Keratinocyte (primary cell): ENCODE data around the gene NUAK2. TPM values are rescaled to one million over a fixed set of nuclear protein-coding genes. Genes with fewer than 3 reads are reported as not detected.
A peak's percentile ranks its signal among the peaks of the same experiment; 100 is the strongest.

Source experiments
- DNase-seq: peaks from one replicate; pipeline ENCODE4 v3.0.0-alpha.2; 2011; ENCODE audit warnings: low read depth, missing footprints, low spot score
- FAIRE-seq: peaks from 2 replicates; lab custom pipeline; 2011; peaks lifted over from hg19 to GRCh38; lab: Jason Lieb, UNC
- H2AFZ ChIP-seq: 2 replicates; pipeline ENCODE4 v1.6.0; 2012; ENCODE audit warnings: low read length, control low read depth, inconsistent platforms; ENCODE audit not compliant: control insufficient read depth
- H3K27ac ChIP-seq: 2 replicates; pipeline ENCODE4 v1.5.1; 2011; ENCODE audit warnings: low read length; ENCODE audit not compliant: control insufficient read depth, insufficient read depth
- H3K27me3 ChIP-seq: 3 replicates; pipeline ENCODE4 v1.6.0; 2011; ENCODE audit warnings: low read length; ENCODE audit not compliant: control insufficient read depth, insufficient read depth; ENCODE audit errors: extremely low read depth
- H3K36me3 ChIP-seq, 2 experiments: 2 replicates in 1 of 2; 3 replicates in 1 of 2; pipeline ENCODE4 v1.5.1; 2011; ENCODE audit warnings: low read length in 2 of 2, mild to moderate bottlenecking in 1 of 2; ENCODE audit not compliant: control insufficient read depth in 2 of 2, insufficient read depth in 2 of 2; ENCODE audit errors: extremely low read depth in 1 of 2
- H3K4me1 ChIP-seq: 3 replicates; pipeline ENCODE4 v1.5.1; 2011; ENCODE audit warnings: low read length; ENCODE audit not compliant: control insufficient read depth, insufficient read depth; ENCODE audit errors: extremely low read depth
- H3K4me2 ChIP-seq: 3 replicates; pipeline ENCODE4 v1.6.0; 2011; ENCODE audit warnings: low read depth, low read length; ENCODE audit not compliant: control insufficient read depth, insufficient read depth; ENCODE audit errors: extremely low read depth
- H3K4me3 ChIP-seq, 3 experiments: fragments of 200-600 bp in 1 of 3; sonication (generic) in 1 of 3; 2 replicates in 2 of 3; 3 replicates in 1 of 3; pipeline ENCODE4 v1.5.1; 2011 to 2016; ENCODE audit warnings: low read length in 3 of 3, mild to moderate bottlenecking in 3 of 3, control low read depth in 2 of 3, inconsistent platforms in 1 of 3, low read depth in 1 of 3, mixed read lengths in 1 of 3, mixed run types in 1 of 3, moderate library complexity in 1 of 3; ENCODE audit not compliant: control insufficient read depth in 2 of 3, insufficient read depth in 2 of 3; ENCODE audit errors: extremely low read depth in 1 of 3
- H3K79me2 ChIP-seq: 2 replicates; pipeline ENCODE4 v1.6.0; 2012; ENCODE audit warnings: low read length; ENCODE audit not compliant: control insufficient read depth, insufficient read depth
- H3K9ac ChIP-seq: 3 replicates; pipeline ENCODE4 v1.6.0; 2011; ENCODE audit warnings: low read length; ENCODE audit not compliant: control insufficient read depth, insufficient read depth; ENCODE audit errors: extremely low read depth
- H3K9me1 ChIP-seq: 3 replicates; pipeline ENCODE4 v1.6.0; 2011; ENCODE audit warnings: low read length; ENCODE audit not compliant: control insufficient read depth, insufficient read depth; ENCODE audit errors: extremely low read depth
- H3K9me3 ChIP-seq: 2 replicates; pipeline ENCODE4 v1.5.1; 2012; ENCODE audit warnings: low read depth, low read length; ENCODE audit not compliant: control insufficient read depth
- H4K20me1 ChIP-seq: 3 replicates; pipeline ENCODE4 v1.6.0; 2011; ENCODE audit warnings: low read length; ENCODE audit not compliant: control insufficient read depth, insufficient read depth; ENCODE audit errors: extremely low read depth
- CTCF ChIP-seq, 3 experiments: IDR thresholded peaks in 1 of 3; conservative IDR thresholded peaks in 1 of 3; optimal IDR thresholded peaks in 1 of 3; 2 replicates in 2 of 3; 3 replicates in 1 of 3; pipeline versions ENCODE3 to v1.5.1; 2011; ENCODE audit warnings: low read length in 3 of 3, mild to moderate bottlenecking in 3 of 3, moderate library complexity in 2 of 3, control low read depth in 1 of 3, inconsistent platforms in 1 of 3; ENCODE audit not compliant: insufficient read depth in 2 of 3; ENCODE audit errors: extremely low read depth in 1 of 3
- EZH2 ChIP-seq: IDR thresholded peaks from one replicate; pipeline ENCODE4 v1.6.1; 2012; ENCODE audit warnings: inconsistent platforms, mild to moderate bottlenecking, low read length, moderate library complexity
- dilution Hi-C: fragments of 300-500 bp; cut with MboI; formaldehyde crosslinking; loops from one replicate; pipeline ENCODE4 v1.7.0; 2020; ENCODE audit warnings: low sequenced_read_pairs; ENCODE audit not compliant: extremely low pct_ligation_motif_present
- polyA plus RNA-seq, 5 experiments: library from polyadenylated mRNA; depleted of rRNA in 3 of 5; stranded (reverse) in 3 of 5; stranded (forward) in 1 of 5; unstranded in 1 of 5; fragments of >200 nt; gene quantifications; 1 replicate in 1 of 5; 2 replicates in 3 of 5; 3 replicates in 1 of 5; pipeline versions ENCODE4 v1.2.1 to v1.2.3, GENCODE V29; 2011 to 2012; ENCODE audit warnings: missing spikeins in 2 of 5, low read depth in 1 of 5, low replicate concordance in 1 of 5

The NUAK2 gene
- polyA plus RNA-seq, 1 donor (not counting 4 experiments of a cell fraction or from before 2014, with no cell fraction given): 3.9 TPM

GRCh38 chr1:205301205-205301821, 20.2 kb downstream of the NUAK2 start:
- no peak overlapping the region for H2AFZ ChIP-seq

GRCh38 chr1:205300149-205300548, 21.4 kb downstream of the NUAK2 start:
- H3K27ac ChIP-seq: peak overlapping the region; percentile 24

More at GRCh38 chr1:205301205-205301821, 20.2 kb downstream of the NUAK2 start:
- peaks cover 2% of the 10 kb centered on the region for H4K20me1 ChIP-seq
- dilution Hi-C loops: no loop called here
- H3K9me3 ChIP-seq: no peaks in the 10 kb centered on the region
- peaks cover 52% of the 10 kb centered on the region for H3K4me1 ChIP-seq
- H3K79me2 ChIP-seq: peaks cover 14% of the 10 kb centered on the region
- H3K9ac ChIP-seq: peak overlapping the region; percentile 37
- FAIRE-seq: no peak
- no peak overlapping the region for H3K4me3 ChIP-seq
- peaks cover 28 to 43% of the 10 kb centered on the region in 2 experiments for H3K36me3 ChIP-seq
- TF ChIP-seq CTCF (optimal IDR thresholded peaks at IDR 0.05 in 1 of 3, IDR thresholded peaks at IDR 0.05 in 1 of 3, conservative IDR thresholded peaks at IDR 0.05 in 1 of 3; ENCODE audit: extremely low read depth in 1 of 3, insufficient read depth in 2 of 3, low read length in 3 of 3): no peak
- TF ChIP-seq EZH2: no peak
- H3K4me2 ChIP-seq: no peak overlapping the region
- H3K27me3 ChIP-seq: no peaks in the 10 kb centered on the region
- H3K9me1 ChIP-seq: peaks cover 2% of the 10 kb centered on the region
- H3K27ac ChIP-seq: peak overlapping the region; percentile 11
- DNase-seq: no peak

More at GRCh38 chr1:205300149-205300548, 21.4 kb downstream of the NUAK2 start:
- H3K4me3 ChIP-seq: no peak overlapping the region
- H2AFZ ChIP-seq: no peak overlapping the region
- DNase-seq (no peak), FAIRE-seq (no peak)
- no peak overlapping the region for H3K4me2 ChIP-seq
- dilution Hi-C loops: no loop called here
- TF ChIP-seq CTCF (optimal IDR thresholded peaks at IDR 0.05 in 1 of 3, IDR thresholded peaks at IDR 0.05 in 1 of 3, conservative IDR thresholded peaks at IDR 0.05 in 1 of 3; ENCODE audit: extremely low read depth in 1 of 3, insufficient read depth in 2 of 3, low read length in 3 of 3) (no peak), EZH2 (no peak)
- peaks cover 20 to 34% of the 10 kb centered on the region in 2 experiments for H3K36me3 ChIP-seq
- H3K4me1 ChIP-seq: peaks cover 59% of the 10 kb centered on the region
- H3K9ac ChIP-seq: no peak overlapping the region
- peaks cover 2% of the 10 kb centered on the region for H4K20me1 ChIP-seq
- peaks cover 12% of the 10 kb centered on the region for H3K79me2 ChIP-seq
- H3K9me3 ChIP-seq: no peaks in the 10 kb centered on the region
- H3K9me1 ChIP-seq: peaks cover 2% of the 10 kb centered on the region
- H3K27me3 ChIP-seq: no peaks in the 10 kb centered on the region
